ENCODE measurements around the gene GTPBP2.
A peak's percentile ranks its signal among the peaks of the same experiment; 100 is the strongest.

GRCh38 chr6:43667245-43668150, 38.4 kb upstream of the GTPBP2 start:
- peak; percentile 84 to 99 for TF ChIP-seq CTCF (conservative IDR thresholded peaks at IDR 0.05; ENCODE audit: low read depth in 2 of 2)
- TF ChIP-seq POLR2AphosphoS5 (IDR thresholded peaks at IDR 0.05; ENCODE audit: low read depth): no peak
- no peak for TF ChIP-seq EZH2 (IDR thresholded peaks at IDR 0.05; ENCODE audit: low read depth, unreplicated experiment)
- TF ChIP-seq EZH2phosphoT487 (IDR thresholded peaks at IDR 0.05; ENCODE audit: unreplicated experiment): no peak
- TF ChIP-seq ZNF331 (CRISPR knock-in tag; IDR thresholded peaks at IDR 0.05; ENCODE audit: low read depth): no peak
- TF ChIP-seq REST (IDR thresholded peaks at IDR 0.05; ENCODE audit: unreplicated experiment): no peak
- no peak for TF ChIP-seq JUNB (IDR thresholded peaks at IDR 0.05; ENCODE audit: unreplicated experiment)
- no peak for TF ChIP-seq STAT1 (IDR thresholded peaks at IDR 0.05; ENCODE audit: unreplicated experiment)
- TF ChIP-seq CREB1 (CRISPR knock-in tag; IDR thresholded peaks at IDR 0.05; ENCODE audit: low read depth): no peak
- no peak for TF ChIP-seq ZNF114 (CRISPR knock-in tag; IDR thresholded peaks at IDR 0.05)
- TF ChIP-seq NANOG (IDR thresholded peaks at IDR 0.05; ENCODE audit: borderline replicate concordance): no peak
